Tibial artery (tissue), 4 donors: ENCODE results near the gene SEMA3E.
"Not testable (repeated sequence)": the region's sequence is repeated elsewhere in the genome, so short reads cannot be mapped to it uniquely, and the experiment has no call there.

Experiments used
- DNase-seq, 2 donors: peaks; one replicate each; pipeline ENCODE4 v3.0.0-alpha.2; 2019
- H3K27ac ChIP-seq, 2 donors: fragments of 200-600 bp; sonication (generic) in 1 of 2; 1 replicate in 1 of 2; 2 replicates in 1 of 2; pipeline ENCODE4 v1.5.1; 2018 to 2019; ENCODE audit warnings: mild to moderate bottlenecking in 1 of 2
- H3K27me3 ChIP-seq, 2 donors: fragments of 200-600 bp; sonication (generic) in 1 of 2; one replicate each; pipeline versions ENCODE4 v1.5.1 to v1.6.0; 2016 to 2019
- H3K36me3 ChIP-seq, 3 donors: fragments of 200-600 bp; sonication (generic) in 2 of 3; one replicate each; pipeline ENCODE4 v1.5.1; 2016 to 2019; ENCODE audit warnings: mild to moderate bottlenecking in 2 of 3
- H3K4me1 ChIP-seq, 4 donors: fragments of 200-600 bp; sonication (generic) in 2 of 4; 1 replicate in 3 of 4; 2 replicates in 1 of 4; pipeline ENCODE4 v1.5.1; 2016 to 2019
- H3K4me3 ChIP-seq, 2 donors: fragments of 200-600 bp; sonication (generic) in 1 of 2; 1 replicate in 1 of 2; 2 replicates in 1 of 2; pipeline ENCODE4 v1.5.1; 2018 to 2019; ENCODE audit warnings: mild to moderate bottlenecking in 2 of 2
- H3K9me3 ChIP-seq, 3 donors: fragments of 200-600 bp; sonication (generic) in 1 of 3; one replicate each; pipeline ENCODE4 v1.5.1; 2016 to 2019
- CTCF ChIP-seq, 2 experiments: fragments of 200-600 bp in 1 of 2; fragments of 450-650 bp in 1 of 2; IDR thresholded peaks; one replicate each; pipeline ENCODE4 v1.5.1; 2017 to 2019; ENCODE audit warnings: antibody characterized with exemption in 2 of 2, mild to moderate bottlenecking in 1 of 2, moderate library complexity in 1 of 2
- intact Hi-C: fragments of 100-400 bp; cut with DNase I; formaldehyde crosslinking; loops from one replicate; pipeline ENCODE4 v1.15.0; 2023; ENCODE audit warnings: low total_unique reads

SEMA3E gene

GRCh38 chr7:83446102-83446669, 202.8 kb downstream of the SEMA3E start:
- Histone ChIP-seq H3K4me1 (no peaks in the 10 kb centered on the region), H3K9me3 (no peaks in the 10 kb centered on the region), H3K36me3 (no peaks in the 10 kb centered on the region), H3K27ac (no peak overlapping the region), H3K4me3 (no peak overlapping the region), H3K27me3 (peaks cover 0 to 4% of the 10 kb centered on the region in 2 donors)
- intact Hi-C loops: no loop called here
- TF ChIP-seq CTCF (IDR thresholded peaks at IDR 0.05): no peak
- DNase-seq: no peak

GRCh38 chr7:83442911-83443310, 206.0 kb downstream of the SEMA3E start:
- intact Hi-C loops: no loop called here
- TF ChIP-seq CTCF (IDR thresholded peaks at IDR 0.05): no peak
- no peaks in the 10 kb centered on the region for H3K4me1 ChIP-seq
- peaks cover 0 to 4% of the 10 kb centered on the region in 2 donors for H3K27me3 ChIP-seq
- H3K36me3 ChIP-seq: no peaks in the 10 kb centered on the region
- DNase-seq: no peak
- H3K27ac ChIP-seq: no peak overlapping the region
- no peaks in the 10 kb centered on the region for H3K9me3 ChIP-seq
- H3K4me3 ChIP-seq: no peak overlapping the region

- TF ChIP-seq CTCF (IDR thresholded peaks at IDR 0.05): no peak
- intact Hi-C loops: no loop called here
- Histone ChIP-seq H3K4me3 (no peak overlapping the region), H3K27me3 (peaks cover 0 to 4% of the 10 kb centered on the region in 2 donors), H3K27ac (no peak overlapping the region), H3K4me1 (no peaks in the 10 kb centered on the region), H3K36me3 (no peaks in the 10 kb centered on the region), H3K9me3 (no peaks in the 10 kb centered on the region)
- DNase-seq: no peak
Measured at GRCh38 chr7:83439026-83439425, 209.9 kb downstream of the SEMA3E start.

- intact Hi-C loops, H3K27ac ChIP-seq, H3K4me1 ChIP-seq, H3K27me3 ChIP-seq, H3K9me3 ChIP-seq, DNase-seq, H3K4me3 ChIP-seq, H3K36me3 ChIP-seq: not testable (repeated sequence)
Measured at GRCh38 chr7:83430289-83430688, 218.7 kb downstream of the SEMA3E start.

- Histone ChIP-seq H3K4me3 (no peak overlapping the region), H3K27me3 (no peaks in the 10 kb centered on the region), H3K36me3 (no peaks in the 10 kb centered on the region), H3K4me1 (no peaks in the 10 kb centered on the region), H3K9me3 (no peaks in the 10 kb centered on the region), H3K27ac (no peak overlapping the region)
- intact Hi-C loops: no loop called here
- no peak for DNase-seq
- no peak for TF ChIP-seq CTCF (IDR thresholded peaks at IDR 0.05)
Measured at GRCh38 chr7:83429493-83429892, 219.4 kb downstream of the SEMA3E start.

GRCh38 chr7:83427884-83428283, 221.1 kb downstream of the SEMA3E start:
- intact Hi-C loops: no loop called here
- Histone ChIP-seq H3K4me1 (no peaks in the 10 kb centered on the region), H3K4me3 (no peak overlapping the region), H3K9me3 (no peaks in the 10 kb centered on the region), H3K27me3 (no peaks in the 10 kb centered on the region), H3K36me3 (no peaks in the 10 kb centered on the region), H3K27ac (no peak overlapping the region)
- DNase-seq: no peak
- TF ChIP-seq CTCF (IDR thresholded peaks at IDR 0.05): no peak
